GM18526 (cell line): ENCODE data around the gene POSTN.

Experiments
- POLR2A ChIP-seq: IDR thresholded peaks from 3 replicates; pipeline ENCODE4 v1.6.1; 2011; ENCODE audit not compliant: insufficient read length; ENCODE audit errors: extremely low read depth

The POSTN gene

GRCh38 chr13:37539976-37540605, 58.5 kb downstream of the POSTN start:
- TF ChIP-seq POLR2A: no peak

GRCh38 chr13:37539170-37539569, 59.4 kb downstream of the POSTN start:
- TF ChIP-seq POLR2A: no peak

GRCh38 chr13:37535501-37535900, 63.1 kb downstream of the POSTN start:
- TF ChIP-seq POLR2A: no peak

- TF ChIP-seq POLR2A: no peak
These were observed 63.9 kb downstream of the POSTN start for GRCh38 chr13:37534676-37535075.

- no peak for TF ChIP-seq POLR2A
These were observed 64.4 kb downstream of the POSTN start for GRCh38 chr13:37534181-37534580.

GRCh38 chr13:37531049-37531448, 67.5 kb downstream of the POSTN start:
- no peak for TF ChIP-seq POLR2A

GRCh38 chr13:37529751-37530385, 68.7 kb downstream of the POSTN start:
- TF ChIP-seq POLR2A: no peak

GRCh38 chr13:37526710-37527473, 71.7 kb downstream of the POSTN start:
- no peak for TF ChIP-seq POLR2A

- no peak for TF ChIP-seq POLR2A
These were observed 83.3 kb downstream of the POSTN start for GRCh38 chr13:37515226-37515625.
